ENCODE measurements around the gene PARD3B. TPM values are rescaled to one million over a fixed set of nuclear protein-coding genes. Genes with fewer than 3 reads are reported as not detected.
A peak's percentile ranks its signal among the peaks of the same experiment; 100 is the strongest.

PARD3B gene
- total and polyA plus RNA-seq, 12 donors = 0.46 to 12.4 (median 8.3) TPM

- Histone ChIP-seq H3K27ac (no peak overlapping the region), H3K36me3 (no peaks in the 10 kb centered on the region), H3K4me3 (no peak overlapping the region), H3K4me1 (peaks cover 0 to 17% (median 6%) of the 10 kb centered on the region in 9 donors), H3K9me3 (no peaks in the 10 kb centered on the region), H3K27me3 (no peaks in the 10 kb centered on the region)
- TF ChIP-seq CTCF (IDR thresholded peaks at IDR 0.05) = no peak
- DNase-seq (no peak), ATAC-seq (no peak)
- intact Hi-C loops (cut with DNase I) = no loop called here
- 90 to 94% methylated on average over 5 of the region's 5 CpGs for WGBS, 2 donors
Measured at GRCh38 chr2:204840504-204840903, 295.2 kb downstream of the PARD3B start.

- intact Hi-C loops (cut with DNase I) = no loop called here
- WGBS, 2 donors = 97 to 100% methylated on average over 1 of the region's 1 CpG
- H3K27ac ChIP-seq = no peak overlapping the region
Measured at GRCh38 chr2:204842068-204842467, 296.8 kb downstream of the PARD3B start.

GRCh38 chr2:204842661-204843485 lies 297.6 kb downstream of the PARD3B start:
- H3K27me3 ChIP-seq = no peaks in the 10 kb centered on the region
- H3K9me3 ChIP-seq = no peaks in the 10 kb centered on the region
- 61 to 70% methylated on average over 9 of the region's 9 CpGs for WGBS, 2 donors
- no peaks in the 10 kb centered on the region for H3K36me3 ChIP-seq
- H3K27ac ChIP-seq = peak overlapping the region in 1 of 10 donors; percentile 32
- ATAC-seq = peak in 7 of 8 donors; percentile 39 to 93 (median 76)
- peak in 1 of 2 donors; percentile 3 for DNase-seq
- TF ChIP-seq CTCF (IDR thresholded peaks at IDR 0.05) = no peak
- peaks cover 0 to 17% (median 6%) of the 10 kb centered on the region in 9 donors for H3K4me1 ChIP-seq
- H3K4me3 ChIP-seq = no peak overlapping the region
- intact Hi-C loops (cut with DNase I) = no loop called here

More at GRCh38 chr2:204842068-204842467, 296.8 kb downstream of the PARD3B start:
- H3K4me1 ChIP-seq = peaks cover 0 to 17% (median 6%) of the 10 kb centered on the region in 9 donors
- H3K36me3 ChIP-seq = no peaks in the 10 kb centered on the region
- TF ChIP-seq CTCF (IDR thresholded peaks at IDR 0.05) = no peak
- no peaks in the 10 kb centered on the region for H3K27me3 ChIP-seq
- ATAC-seq (no peak), DNase-seq (no peak)
- H3K9me3 ChIP-seq = no peaks in the 10 kb centered on the region
- H3K4me3 ChIP-seq = no peak overlapping the region

- DNase-seq (no peak), ATAC-seq (no peak)
- Histone ChIP-seq H3K4me3 (no peak overlapping the region), H3K4me1 (peaks cover 0 to 17% (median 6%) of the 10 kb centered on the region in 9 donors), H3K27ac (no peak overlapping the region), H3K36me3 (no peaks in the 10 kb centered on the region), H3K9me3 (no peaks in the 10 kb centered on the region), H3K27me3 (no peaks in the 10 kb centered on the region)
- TF ChIP-seq CTCF (IDR thresholded peaks at IDR 0.05) = no peak
- WGBS, 2 donors = 91 to 95% methylated on average over 4 of the region's 4 CpGs
- intact Hi-C loops (cut with DNase I) = no loop called here
Measured at GRCh38 chr2:204846471-204846870, 301.2 kb downstream of the PARD3B start.

Data from heart right ventricle (tissue), 16 donors.